GM19468 (cell line): Measurements from ENCODE around the gene ARHGEF28.

ENCODE experiments used
- ATAC-seq: cut with Tn5 transposase; IDR thresholded peaks from one replicate; pipeline ENCODE4 v1.9.1; 2021; ENCODE audit warnings: mild to moderate bottlenecking, moderate library complexity, moderate number of reproducible peaks; ENCODE audit not compliant: unreplicated experiment; ENCODE audit errors: extremely low read depth

The ARHGEF28 gene

DNA sequence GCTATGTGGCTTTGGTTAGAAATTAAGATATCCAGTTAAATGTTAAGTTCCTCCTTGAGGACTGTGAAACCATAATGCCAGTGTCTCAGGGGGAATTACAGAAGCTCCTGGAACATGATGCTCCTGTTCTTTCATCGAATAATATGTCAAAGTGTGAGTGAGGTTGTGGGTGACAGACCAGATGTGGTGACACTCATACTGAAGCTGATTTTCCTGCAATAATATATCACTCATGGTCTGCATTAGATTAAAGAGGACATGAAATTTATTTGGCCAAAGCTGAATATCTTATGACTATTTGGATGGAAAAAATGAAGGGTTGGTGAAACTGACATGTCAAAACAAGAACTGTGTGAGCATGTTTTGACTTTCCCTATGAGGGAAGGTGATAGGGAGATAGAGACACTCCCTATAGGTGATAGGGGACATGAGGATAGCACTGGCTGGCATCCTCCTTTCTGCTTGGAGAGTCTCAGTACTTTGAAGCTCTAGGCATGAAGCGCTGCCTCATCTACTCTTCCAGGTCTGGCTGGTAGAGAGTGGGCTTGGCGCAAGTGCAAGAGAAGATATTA, 173.5 kb downstream of the ARHGEF28 start:
- no peak for ATAC-seq

- no peak for ATAC-seq
These were observed 175.7 kb downstream of the ARHGEF28 start for GRCh38 chr5:73801686-73802085.

GRCh38 chr5:73805449-73805848, 179.5 kb downstream of the ARHGEF28 start:
- no peak for ATAC-seq

DNA sequence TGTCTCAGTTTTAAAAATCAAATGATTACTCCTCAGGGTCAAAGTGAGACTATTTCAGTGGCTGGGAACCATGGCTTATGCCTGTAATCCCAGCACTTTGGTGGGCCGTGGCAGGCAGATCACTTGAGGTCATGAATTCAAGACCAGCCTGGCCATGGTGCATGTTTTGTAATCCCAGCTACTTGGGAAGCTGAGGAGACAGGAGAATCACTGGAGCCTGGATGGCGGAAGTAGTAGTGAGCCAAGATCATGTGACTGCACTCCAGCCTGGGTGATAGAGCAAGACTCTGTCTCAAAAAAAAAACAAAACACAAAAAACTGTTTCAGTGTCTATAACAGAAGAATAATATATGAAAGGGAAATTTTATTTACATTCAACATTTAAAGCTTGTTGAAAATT, 182.9 kb downstream of the ARHGEF28 start:
- ATAC-seq, result no peak

DNA sequence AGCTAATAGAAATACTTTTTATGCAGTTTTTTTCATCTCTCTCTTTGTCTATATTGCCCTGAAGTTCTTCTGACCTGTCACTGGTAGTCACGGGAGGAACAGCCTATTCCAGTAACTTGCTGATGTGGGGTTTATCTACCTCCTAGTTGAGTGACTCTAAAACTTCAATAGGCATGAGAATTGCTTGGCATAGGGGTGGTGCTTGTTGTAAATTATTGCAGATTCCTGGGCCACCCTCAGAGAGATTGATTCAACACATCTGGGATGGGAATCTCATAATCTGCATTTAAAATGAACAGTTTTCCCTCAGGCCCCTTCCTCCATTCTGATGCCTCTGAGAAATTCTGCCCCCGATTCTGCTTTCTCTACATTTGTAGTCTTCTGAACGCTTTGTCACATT, 184.4 kb downstream of the ARHGEF28 start:
- ATAC-seq, result no peak

- ATAC-seq, result no peak
These were observed 186.5 kb downstream of the ARHGEF28 start for GRCh38 chr5:73812457-73812856.

DNA sequence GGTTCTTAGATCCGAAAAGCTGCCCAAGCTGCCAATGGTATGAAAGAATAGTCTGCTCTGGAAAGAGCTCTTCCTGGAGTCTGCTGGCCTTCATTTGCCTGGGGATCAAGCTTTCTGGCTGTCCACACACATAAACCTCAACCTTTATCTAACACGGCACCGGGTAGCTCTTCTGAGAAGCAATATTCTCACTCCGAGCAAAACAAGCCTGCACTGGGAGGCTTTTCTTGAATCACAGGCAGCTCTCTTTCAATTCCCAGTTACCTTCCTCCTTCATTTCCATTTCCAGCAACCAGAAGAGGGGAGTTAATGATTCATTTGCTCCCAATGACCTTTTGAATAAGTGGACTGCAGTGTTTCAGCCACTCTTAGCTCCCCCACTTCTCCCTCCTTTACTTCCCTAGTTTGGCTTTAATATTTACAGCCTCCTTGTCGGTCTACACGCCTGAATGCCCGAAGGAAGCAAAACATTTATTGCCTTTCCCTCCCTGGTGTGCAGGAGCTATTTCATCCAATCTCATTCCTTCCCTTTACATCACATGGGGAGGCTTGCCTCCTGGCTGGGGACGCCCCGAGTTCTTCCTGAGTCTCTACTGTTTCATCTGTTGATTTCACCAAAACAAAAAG, 187.1 kb downstream of the ARHGEF28 start:
- ATAC-seq, result no peak

DNA sequence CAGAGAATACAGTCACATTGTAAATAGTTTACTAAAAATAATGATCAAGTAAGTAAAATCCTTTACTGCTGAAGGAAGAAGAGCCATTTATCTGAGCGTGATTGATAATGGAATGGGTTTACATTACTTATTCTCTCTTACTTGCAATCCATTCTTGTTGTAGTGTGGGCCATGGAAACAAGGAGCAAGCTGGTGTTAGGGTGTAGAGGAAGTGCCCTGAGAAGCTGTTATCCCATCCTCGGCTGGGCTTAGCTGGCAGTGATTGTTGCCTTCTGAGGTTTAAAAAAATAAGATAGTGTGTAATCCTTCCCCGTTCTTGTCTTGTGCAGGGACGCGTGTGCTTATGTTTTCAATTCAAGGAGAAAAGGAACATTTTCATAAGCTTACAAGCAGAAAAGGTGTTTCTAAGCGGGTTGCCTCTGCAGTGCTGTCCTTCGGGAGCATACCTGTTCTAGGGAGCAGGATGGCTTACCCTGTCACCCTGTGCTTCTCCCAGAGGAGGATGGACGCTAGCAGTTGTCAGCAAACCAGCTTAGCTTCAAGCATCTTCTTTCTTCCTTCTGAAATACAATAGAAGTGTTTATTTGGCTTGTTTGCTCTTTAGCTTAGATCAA, 188.3 kb downstream of the ARHGEF28 start:
- no peak for ATAC-seq

DNA sequence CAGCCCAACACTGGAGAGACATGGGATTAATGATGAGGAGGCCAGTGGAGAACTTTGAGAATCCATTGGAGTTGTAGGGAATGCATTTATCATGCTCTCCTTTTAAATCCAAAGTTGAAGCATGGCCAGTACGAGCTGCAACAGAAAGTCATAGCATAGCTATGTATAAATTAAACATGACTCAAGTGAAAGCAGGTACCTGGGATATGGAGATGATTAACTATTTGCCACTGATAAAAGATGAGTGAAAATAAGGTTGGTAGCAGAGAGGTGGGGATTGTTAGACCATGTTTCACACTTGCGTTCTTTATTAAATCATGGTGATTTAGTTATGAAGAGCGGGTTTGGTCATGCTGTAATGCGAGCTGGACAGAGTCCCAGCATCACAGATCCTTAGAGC, 189.6 kb downstream of the ARHGEF28 start:
- ATAC-seq, result no peak

DNA sequence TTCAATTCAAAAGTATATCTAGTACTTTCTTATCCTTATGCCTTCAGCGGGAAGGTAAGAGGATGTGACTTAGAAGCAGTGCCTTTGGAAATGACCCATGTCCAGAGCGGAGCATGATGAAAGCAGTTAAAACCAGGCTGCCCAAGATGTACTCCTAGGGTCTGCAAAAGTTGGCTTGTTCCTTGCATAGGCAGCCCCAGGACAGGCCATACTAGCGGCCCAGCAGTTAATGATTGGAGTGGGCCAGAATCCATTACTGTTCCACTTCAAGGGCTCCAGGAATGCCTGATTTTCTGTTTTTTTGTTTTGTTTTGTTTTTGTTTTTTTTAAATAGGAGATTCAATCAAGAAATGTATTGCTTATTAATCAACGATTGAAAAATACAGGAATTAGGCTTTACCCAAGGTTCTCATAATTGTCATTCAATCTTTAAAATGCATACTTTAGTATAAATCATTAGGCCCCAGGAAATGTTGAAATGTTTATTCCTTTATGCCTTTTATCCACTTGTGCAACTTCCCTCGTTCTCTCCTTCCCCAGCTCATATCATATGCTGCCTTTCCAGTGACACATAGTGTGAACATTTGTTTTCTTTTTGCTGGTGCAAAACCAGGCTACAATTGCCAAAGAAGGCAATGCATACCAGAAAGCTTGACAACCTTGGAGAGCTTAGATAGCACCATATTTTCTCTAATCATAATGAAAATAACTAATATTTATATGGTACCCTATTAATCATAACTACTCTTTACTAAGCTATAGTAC, 190.8 kb downstream of the ARHGEF28 start:
- no peak for ATAC-seq

- ATAC-seq, result no peak
These were observed 192.4 kb downstream of the ARHGEF28 start for GRCh38 chr5:73818357-73818756.

DNA sequence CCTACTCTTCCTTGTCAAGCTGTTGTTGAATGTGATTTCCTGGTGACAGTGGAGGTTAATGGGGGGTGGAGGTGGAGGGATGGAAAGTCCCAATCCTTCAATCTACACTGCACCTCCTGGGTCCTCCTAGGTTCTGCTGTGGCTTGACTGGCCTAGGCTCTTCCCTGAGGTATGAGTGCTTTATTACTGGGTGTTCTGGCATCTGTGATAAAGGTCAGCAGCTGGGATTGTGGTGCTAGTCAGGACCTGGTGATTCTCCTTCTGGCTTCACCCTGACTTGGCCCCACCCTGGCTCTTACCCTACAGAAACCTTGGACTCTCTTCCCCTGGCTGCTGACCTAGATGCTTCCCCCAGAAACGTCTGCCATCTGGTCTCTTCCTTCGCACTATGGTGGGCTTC, 194.3 kb downstream of the ARHGEF28 start:
- no peak for ATAC-seq

DNA sequence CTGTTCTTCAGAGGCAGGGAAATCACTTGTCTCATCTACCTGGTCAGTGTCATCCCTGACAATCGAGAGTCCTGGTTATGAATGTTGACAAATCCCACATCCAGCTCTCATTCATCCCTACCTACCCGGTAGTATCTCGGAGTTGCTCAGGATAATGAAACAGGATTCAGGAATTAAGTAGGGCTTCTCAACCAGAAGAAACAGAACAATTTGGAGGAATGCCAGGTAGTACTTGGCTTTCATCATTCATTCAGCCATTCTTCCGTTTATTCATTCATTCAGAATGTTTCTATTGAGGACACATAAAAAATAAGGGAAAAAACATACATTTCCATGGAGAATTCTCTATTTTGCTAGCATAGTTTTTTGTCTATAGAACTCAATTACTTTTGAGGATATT, 195.0 kb downstream of the ARHGEF28 start:
- no peak for ATAC-seq

- ATAC-seq, result no peak
These were observed 196.4 kb downstream of the ARHGEF28 start for GRCh38 chr5:73822278-73822988.

GRCh38 chr5:73822989-73823339, 197.0 kb downstream of the ARHGEF28 start:
- no peak for ATAC-seq

DNA sequence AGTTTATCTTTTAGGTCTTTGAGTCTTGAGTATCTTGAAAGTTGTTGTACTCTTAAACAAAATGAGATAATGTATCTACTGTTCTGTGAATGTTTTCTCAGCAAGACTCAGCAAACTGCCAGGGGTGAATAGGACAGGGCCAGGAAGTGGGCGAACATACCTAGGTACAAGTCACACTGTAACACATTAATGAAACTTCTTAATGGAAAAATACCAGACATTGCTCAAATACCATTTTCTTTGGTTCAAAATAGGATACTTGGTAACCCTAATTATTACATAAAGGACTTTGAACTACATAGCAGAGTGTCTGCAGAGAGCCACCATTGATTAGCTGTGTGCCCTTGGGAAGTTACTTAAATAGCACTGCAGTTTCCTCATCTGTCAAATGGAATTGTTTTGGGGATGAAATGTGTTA, 197.5 kb downstream of the ARHGEF28 start:
- ATAC-seq, result no peak

GRCh38 chr5:73825199-73825598, 199.2 kb downstream of the ARHGEF28 start:
- ATAC-seq, result no peak

DNA sequence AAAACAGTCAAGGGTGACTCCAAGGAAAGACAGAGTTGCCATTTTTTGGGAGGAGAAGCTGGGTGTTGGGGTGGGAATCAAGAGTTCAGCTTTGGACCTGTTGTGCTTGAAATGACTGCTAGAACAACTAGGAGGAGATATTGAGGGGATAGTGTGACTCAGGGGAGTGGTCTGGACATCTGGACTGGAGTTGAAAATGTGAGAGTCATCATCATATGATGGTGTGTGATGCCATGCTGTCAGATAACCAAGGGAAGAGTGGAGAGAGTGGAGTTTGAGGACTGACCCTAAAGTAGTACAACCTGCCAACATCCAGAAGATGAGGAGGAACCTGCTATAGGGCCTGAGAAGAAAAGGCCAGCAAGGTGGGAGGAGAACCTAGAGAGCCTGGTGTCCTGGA, 199.7 kb downstream of the ARHGEF28 start:
- ATAC-seq, result no peak

DNA sequence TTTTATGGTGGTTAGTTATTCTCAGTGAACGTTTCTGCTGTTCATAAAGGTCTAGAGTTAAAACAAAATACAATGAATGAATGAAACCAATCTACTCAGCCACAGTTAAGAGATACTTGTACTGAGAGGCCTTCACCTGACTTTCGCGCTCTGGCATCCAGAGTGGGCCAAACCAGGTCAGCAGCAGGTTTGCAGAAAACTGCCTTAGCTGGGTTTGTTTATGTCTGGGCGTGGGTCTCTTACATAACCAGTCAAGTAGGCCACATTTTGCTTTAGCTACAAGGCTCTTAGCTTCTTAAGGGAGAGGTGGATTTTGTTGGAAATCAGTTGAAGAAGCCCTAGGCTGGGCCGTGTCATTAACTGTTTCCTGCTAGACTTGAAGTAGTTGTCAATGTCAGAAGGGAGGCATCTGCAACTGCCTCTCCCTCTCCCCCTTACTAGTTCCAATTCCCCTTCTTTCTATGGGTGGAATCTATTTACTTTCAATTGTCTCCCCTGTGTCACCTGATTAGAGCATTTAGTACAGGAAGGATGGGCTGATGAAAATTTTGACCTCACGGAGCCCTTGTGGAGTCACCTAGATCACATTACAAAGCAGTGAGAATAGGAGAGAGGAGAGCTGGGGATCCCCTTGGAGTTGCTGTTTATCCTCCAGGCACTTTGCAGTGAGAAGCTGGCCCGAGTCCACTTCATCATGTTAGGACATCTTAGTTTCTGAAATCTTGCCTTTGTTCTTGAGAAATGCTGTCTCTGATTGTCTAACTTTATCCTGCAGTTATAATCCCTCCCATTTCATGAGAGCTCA, 200.5 kb downstream of the ARHGEF28 start:
- no peak for ATAC-seq

DNA sequence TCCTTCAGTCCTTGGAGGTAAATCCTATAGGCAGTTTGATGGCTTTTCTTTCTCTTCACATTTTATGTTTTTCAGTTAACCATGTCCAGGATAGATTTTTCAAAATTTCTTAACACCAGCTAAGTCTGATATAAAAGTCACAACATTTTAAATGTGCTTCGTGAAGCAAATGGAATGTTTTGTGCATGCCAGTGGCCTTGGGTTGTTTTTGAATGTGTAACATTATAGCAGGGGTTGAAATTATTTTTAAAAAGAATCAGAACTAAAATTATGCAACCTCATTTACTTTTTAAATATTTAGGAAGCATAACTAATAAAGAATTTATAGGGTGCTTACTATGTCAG, 201.1 kb downstream of the ARHGEF28 start:
- ATAC-seq, result no peak
